ENCODE measurements around the gene LGR6.

The LGR6 gene

DNA sequence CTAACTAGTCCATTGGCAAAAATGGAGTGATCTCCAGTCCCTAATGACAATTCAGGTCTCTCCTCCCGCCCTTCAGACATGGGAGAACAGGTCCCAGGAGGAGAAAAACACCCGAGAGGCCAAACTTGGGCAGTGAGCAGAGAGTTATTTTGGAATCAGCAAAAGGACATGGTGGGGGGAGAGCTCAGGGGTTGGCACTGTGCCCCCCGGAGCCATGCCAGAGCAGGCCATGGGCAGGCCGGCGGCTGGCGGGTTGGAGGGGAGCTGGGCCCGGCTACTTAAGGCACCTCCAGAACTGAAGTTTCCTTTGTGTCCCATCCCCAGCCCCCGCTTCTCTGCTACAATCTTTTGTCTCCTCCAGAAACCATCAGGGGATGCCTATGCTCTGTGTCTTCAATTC lies 7.1 kb downstream of the LGR6 start:
- DNase-seq (ENCODE audit: low read depth): no peak

DNA sequence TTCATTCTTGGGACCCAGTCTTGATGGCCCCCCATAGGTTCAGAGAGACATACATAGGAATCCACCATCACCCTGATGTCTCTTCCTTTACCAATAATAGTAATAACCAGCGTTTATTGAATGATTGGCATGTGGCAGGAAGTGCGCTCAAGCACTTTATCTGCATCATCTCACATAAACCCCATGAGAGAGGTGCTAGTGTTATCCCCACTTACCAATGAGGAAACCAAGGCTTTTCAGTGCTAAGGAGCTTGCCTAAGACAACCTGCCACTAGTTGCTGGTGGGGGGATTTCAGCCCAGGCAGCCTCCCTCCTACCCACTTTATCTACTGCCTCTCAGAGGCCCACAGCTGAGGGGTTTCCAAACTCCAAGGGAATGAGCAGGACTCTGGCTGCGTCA lies 7.7 kb downstream of the LGR6 start:
- DNase-seq (ENCODE audit: low read depth): no peak

DNA sequence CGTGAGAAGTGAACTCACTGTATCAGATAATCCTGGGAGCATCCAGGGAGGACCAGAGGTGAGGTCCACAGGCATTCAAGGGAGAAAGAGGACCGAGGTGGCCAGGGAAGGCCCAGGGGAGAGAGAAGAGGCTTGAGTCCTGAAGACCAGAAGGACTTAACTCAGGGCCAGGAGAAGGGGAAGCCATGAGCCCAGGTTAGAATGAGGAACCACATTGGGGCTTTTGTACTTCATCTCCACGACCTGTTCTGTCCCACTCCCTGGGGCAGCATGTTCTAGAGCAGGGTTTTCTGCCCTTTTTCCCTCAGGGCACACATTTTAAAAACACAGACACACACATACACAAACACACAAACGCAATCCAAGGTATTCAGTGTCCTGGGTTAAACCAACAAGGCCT lies 8.4 kb downstream of the LGR6 start:
- DNase-seq (ENCODE audit: low read depth): no peak

DNA sequence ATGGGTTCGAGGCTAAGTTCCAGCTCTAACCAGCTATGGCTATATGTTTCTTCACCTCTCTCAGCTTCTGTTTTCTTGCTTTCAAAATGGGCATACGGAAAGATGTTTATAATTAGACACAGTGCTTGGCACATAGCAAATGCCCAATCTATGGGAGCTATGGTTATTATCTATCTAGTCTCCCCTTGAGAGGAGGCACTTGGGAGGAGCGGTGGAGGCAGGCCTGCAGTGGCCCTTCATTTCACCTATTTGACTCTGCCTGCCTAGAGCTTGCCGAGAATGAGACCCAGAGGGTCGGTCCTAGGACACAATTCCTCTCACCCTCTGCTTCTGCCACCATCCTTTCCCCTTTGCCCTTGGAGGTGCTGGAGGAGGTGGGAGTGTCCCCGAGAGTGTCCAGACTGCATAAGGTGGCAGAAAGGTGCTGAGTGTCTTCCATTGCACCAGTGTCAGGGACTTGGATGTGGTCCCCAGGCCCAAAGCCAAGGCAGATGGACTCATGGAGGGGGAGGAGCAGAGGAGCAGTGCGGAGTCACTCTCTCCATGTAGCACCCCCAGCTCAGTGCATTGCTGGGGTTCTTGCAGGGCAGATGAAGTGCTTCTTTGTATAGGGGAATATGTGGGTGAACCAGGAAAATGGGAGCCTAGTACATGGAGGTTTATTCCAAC lies 9.0 kb downstream of the LGR6 start:
- DNase-seq (ENCODE audit: low read depth): no peak

DNA sequence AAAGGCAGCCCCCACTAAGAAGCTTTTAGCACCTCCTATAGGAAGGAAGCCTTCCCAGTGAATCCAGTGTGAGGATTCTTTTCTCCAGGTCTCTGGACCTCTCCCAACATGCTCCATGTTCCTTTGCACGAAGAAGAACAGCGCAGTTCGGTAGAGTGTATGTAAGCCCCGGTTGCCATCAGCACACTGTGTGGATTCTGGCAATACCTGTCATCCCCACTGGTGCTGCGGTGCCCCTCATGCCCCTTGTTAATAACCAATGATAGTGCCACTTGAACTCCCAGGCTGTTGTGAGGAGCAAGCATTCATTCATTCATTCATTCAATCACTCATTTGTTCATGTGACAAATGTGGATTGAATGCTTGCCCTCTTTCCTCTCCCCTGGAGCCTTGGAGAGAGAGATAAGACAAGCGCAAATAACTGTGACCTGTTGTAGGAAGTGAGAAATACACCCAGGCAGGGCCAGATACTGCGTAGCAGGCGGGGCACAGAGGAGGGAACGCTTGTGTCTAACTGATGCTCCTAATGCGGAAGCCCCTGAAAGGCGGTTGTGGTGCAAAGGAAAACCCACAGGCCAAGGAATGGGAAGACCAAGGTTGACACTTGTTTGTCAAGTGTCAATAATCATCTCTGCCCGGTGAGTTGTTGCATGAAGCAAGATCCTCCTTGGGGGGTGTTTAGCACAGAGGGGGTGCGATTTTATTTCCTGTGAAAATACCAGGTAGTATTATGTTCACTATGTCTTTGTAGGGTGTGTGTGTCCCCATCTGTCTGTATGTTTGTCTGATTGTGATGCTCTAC lies 9.8 kb downstream of the LGR6 start:
- no peak for DNase-seq (ENCODE audit: low read depth)

- DNase-seq (ENCODE audit: low read depth): no peak
These were observed 10.5 kb downstream of the LGR6 start for GRCh38 chr1:202204065-202204464.

- no peak for DNase-seq (ENCODE audit: low read depth)
These were observed 12.1 kb downstream of the LGR6 start for GRCh38 chr1:202205523-202206190.

DNA sequence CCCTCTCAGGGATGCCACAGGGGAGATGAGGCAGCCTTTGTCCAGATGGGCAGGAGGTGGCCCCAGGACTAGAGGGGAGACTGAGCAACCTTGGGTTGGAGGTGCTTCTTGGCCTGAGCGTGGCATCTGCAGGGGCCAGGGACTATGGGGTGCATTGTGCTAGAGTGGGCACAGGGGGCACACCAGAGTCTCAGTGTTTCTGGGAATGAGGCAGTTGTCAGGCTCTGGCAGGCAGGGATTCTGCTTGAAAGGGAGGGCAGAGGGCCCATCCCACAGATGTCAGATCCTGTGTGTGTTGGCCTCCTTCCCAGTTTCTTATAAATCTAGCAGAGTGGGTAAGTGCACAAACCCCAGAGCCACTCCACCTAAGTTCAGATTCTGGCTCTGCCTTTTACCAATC lies 13.7 kb downstream of the LGR6 start:
- no peak for DNase-seq (ENCODE audit: low read depth)

DNA sequence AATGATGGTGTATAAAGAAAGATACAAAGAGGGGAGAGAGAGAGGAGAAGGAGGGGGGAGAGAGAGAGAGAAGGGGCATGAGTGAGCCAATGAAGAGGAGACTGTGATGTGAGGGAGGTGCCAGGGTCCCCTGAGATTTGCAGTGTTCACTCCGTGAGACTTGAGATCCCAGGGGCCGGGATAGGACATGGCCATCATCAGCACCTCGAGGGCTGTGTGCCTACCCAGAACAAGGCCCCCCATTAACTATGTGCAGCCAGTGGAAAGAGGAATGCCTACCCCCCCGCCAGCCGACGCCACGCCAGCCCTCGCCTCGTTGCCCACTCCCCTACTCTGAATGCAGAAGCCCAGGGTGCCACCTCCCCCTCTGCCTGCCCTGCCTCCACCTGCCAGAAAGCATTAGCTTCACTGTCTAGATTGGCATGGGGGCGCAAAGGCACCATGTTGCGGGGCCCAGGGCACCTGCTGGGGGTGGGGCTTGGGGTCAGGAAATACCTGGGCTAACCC lies 14.8 kb downstream of the LGR6 start:
- no peak for DNase-seq (ENCODE audit: low read depth)

DNA sequence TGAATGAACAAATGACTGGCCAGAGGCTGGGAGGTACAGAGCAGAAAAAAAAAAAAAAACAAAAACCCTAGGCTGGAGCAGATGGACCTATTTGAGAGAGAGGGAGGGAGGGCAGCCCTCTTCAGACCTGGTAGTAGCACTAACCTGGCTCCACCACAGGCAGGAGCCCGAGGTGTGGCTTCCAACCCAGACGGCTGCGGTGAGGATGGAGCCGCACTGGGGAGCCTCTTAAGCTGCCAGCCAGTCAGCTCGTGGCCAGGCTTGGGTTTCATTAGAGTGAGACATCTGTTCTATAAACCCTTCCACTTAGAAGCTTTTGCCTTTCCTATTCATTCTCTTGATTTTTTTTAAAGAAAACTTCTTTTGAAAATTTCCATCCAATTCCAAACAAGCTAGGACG lies 16.8 kb downstream of the LGR6 start:
- no peak for DNase-seq (ENCODE audit: low read depth)

DNA sequence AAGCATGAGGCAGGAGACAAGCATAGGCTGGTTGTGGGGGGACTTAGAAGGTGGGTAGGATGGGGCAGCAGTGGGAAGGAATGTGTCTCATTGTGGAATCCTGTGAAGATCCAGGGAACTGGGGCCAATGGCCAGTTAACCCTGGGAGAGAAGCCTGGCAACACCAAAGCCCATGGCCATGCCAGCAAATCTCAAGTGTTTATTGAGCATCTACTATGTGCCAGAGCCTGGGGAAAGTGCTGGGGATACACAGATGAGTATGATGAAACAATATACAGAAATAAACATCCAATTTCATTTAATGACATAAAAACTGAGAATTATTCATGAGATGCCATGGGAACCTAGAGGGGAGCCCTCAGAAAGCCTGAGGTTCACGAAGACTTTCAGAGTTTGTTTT lies 17.4 kb downstream of the LGR6 start:
- DNase-seq (ENCODE audit: low read depth): no peak

- DNase-seq (ENCODE audit: low read depth): no peak
These were observed 19.2 kb downstream of the LGR6 start for GRCh38 chr1:202212787-202213186.

GRCh38 chr1:202213361-202214088 lies 19.9 kb downstream of the LGR6 start:
- no peak for DNase-seq (ENCODE audit: low read depth)

GRCh38 chr1:202214089-202214843 lies 20.7 kb downstream of the LGR6 start:
- DNase-seq (ENCODE audit: low read depth): no peak

DNA sequence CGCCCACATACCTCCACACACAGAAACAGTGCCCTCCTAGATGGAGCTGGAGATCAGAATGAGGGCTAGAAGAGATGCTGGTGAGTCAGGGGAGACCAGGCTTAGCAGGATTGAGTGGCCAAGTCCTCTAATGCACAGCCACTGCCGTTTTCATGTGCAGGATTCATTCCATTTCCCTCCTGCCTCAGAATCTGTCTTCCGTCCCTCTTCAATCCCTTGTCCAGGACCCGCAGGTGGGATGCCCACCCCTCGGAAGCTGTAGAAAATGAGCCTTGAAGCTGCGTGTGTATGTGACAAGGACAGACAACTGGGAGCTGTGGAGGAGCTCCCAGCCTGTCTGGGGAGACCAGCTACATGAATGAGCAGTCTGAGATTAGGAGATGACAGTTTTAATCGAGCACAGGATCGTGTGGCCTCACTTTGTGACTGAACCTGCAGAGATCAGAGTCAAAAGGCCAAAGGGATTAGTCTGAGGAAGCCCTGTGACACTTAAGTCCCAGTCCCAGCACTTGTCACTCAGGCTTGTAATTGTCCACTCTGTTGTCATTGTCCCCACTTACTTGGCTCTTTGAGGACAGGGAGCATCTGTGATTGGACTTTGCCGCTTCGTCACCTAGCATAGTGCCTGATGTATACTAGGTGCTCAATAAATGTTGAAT lies 22.0 kb downstream of the LGR6 start:
- no peak for DNase-seq (ENCODE audit: low read depth)

DNA sequence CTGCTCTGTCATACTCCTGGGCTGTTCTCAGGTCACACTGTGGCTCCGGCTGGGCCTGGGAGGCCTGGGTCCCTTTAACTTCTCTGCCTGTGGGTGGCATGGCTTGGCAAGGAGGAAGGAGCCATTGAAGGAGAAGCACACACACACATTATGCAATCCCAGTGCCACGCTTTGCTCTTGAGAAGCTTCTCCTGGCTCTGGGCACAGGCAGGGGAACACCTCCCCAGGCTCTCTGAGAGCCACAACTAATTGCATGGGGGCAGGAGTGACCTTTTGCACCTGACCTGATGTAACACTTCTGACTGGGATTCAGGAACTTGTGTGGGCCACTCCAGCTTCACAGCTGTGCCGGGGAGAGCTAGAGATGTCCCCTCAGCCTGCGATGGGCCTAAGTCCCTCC lies 23.1 kb downstream of the LGR6 start:
- no peak for DNase-seq (ENCODE audit: low read depth)

DNA sequence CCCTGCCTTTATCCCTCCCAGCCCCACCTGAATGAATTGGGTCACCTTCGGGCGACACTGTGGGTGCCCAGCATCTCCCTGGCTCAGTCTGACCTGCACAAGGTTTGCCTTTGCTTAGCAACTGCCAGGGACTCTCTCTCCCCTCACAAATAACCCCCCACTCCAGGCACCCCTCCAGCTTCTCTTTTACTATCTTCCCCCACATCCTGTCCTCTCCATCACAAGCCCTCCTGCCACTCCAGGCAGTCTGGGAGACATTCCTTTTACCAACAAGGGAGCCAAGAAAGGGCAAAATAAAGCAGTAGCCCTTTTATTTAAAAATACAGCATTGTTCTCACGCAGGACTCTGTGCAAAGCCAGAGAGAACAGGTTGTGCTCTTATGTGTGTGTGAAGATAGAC lies 23.9 kb downstream of the LGR6 start:
- DNase-seq (ENCODE audit: low read depth): no peak

- no peak for DNase-seq (ENCODE audit: low read depth)
These were observed 24.4 kb downstream of the LGR6 start for GRCh38 chr1:202217951-202218350.

- DNase-seq (ENCODE audit: low read depth): no peak
These were observed 27.1 kb downstream of the LGR6 start for GRCh38 chr1:202220733-202221132.

DNA sequence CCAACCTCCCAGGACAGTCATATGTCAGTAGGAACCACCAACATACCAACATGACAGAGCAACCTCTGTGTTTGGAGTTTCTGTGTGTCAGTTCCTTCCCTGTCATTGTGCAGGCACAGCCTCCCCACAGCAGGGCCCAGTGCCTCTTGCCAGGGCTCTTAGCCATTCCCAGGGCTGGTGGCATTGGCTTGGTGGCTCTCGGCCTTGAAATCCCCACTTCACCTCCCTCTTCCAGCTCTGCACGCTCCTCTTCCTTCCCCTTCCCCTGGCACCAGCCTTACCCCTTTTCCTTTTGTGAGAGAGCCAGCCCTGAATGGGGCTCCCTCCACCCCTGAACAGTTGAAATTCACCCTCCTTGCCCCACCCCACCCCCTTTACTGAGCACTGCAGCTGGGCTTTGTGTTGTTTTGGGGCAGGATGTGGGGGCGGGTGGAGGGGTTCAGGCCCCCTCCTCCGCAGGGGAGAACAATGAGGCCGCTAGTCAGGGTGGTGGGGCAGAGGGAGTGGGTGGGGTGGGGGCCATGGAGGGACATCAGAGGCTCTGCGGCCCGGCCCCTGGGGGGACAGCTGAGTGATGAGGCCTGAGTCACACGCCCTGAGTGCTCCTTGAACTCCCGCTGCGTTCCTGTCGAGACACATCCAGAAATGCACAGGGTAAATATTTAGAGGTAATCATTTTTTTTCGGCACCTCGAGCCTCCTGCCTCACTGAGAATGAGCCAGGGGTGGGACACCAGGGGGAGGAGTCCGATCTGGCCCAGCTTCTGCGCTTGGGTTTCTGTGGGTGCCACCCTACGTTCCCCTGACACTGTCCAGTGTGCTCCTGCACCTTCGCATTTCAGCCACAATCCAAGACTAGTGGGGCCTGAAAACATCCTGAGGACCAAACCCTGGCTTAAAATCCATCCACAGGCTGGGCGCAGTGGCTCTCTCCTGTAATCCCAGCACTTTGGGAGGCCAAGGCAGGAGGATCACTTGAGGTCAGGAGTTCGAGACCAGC lies 28.6 kb downstream of the LGR6 start:
- no peak for DNase-seq (ENCODE audit: low read depth)
